Body of pancreas (tissue), 4 donors: Measurements from ENCODE around the gene KRTAP1-4.

ENCODE experiments used
- POLR2A ChIP-seq, 3 donors: fragments of 450-650 bp; IDR thresholded peaks; one replicate each; pipeline ENCODE4 v1.6.1; 2016; ENCODE audit warnings: antibody characterized with exemption in 3 of 3, mild to moderate bottlenecking in 2 of 3
- TF ChIP-seq, protein P1 (sequence below), 7 experiments: fragments of 450-650 bp in 4 of 7; fragments of 200-600 bp in 3 of 7; sonication (generic) in 3 of 7; IDR thresholded peaks; one replicate each; pipeline ENCODE4 v1.5.1; 2016 to 2019; ENCODE audit warnings: antibody characterized with exemption in 7 of 7

DNA sequence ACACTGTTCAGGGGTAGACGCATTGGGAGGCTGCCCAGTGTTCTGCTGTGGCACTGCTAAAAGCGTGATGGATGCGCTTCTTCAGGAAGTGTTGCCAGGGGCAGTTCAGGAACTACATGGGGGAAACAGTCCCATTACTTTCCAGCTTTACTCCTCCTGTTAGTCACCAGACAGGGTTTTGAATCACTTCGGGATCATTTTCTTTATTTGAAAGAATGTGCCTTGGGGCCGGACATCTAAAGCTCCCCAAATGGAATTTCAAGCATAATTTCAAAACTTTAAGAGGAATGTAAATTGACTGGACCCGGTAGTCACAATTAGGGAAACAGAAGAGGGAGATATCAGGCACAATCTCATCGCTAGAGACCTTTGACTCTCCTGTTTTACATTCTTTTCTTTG lies 18.4 kb upstream of the KRTAP1-4 start:
- TF ChIP-seq, protein P1, sequence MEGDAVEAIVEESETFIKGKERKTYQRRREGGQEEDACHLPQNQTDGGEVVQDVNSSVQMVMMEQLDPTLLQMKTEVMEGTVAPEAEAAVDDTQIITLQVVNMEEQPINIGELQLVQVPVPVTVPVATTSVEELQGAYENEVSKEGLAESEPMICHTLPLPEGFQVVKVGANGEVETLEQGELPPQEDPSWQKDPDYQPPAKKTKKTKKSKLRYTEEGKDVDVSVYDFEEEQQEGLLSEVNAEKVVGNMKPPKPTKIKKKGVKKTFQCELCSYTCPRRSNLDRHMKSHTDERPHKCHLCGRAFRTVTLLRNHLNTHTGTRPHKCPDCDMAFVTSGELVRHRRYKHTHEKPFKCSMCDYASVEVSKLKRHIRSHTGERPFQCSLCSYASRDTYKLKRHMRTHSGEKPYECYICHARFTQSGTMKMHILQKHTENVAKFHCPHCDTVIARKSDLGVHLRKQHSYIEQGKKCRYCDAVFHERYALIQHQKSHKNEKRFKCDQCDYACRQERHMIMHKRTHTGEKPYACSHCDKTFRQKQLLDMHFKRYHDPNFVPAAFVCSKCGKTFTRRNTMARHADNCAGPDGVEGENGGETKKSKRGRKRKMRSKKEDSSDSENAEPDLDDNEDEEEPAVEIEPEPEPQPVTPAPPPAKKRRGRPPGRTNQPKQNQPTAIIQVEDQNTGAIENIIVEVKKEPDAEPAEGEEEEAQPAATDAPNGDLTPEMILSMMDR (IDR thresholded peaks at IDR 0.05): no peak
- no peak for TF ChIP-seq POLR2A (IDR thresholded peaks at IDR 0.05)
